ENCODE results near the gene PLSCR1.

PLSCR1 gene

GRCh38 chr3:146469150-146470017 is 75.0 kb downstream of the PLSCR1 start, which contains the start of gene PLSCR2:
Gene PLSCR2, minus strand, starts transcription at chr3:146469561. Its CDS starts 9,657 bp downstream, at chr3:146459904.
- H3K4me3 ChIP-seq (ENCODE audit: low read depth, low read length) = peak within 1 kb of the TSS; percentile 56
- no peak for TF ChIP-seq CTCF (IDR thresholded peaks at IDR 0.05; ENCODE audit: low read depth, low read length)
- no peak for DNase-seq (ENCODE audit: low read depth, low spot score)
- in situ Hi-C loops (cut with HindIII; ENCODE audit: low sequenced_read_pairs) = no loop called here

DNA sequence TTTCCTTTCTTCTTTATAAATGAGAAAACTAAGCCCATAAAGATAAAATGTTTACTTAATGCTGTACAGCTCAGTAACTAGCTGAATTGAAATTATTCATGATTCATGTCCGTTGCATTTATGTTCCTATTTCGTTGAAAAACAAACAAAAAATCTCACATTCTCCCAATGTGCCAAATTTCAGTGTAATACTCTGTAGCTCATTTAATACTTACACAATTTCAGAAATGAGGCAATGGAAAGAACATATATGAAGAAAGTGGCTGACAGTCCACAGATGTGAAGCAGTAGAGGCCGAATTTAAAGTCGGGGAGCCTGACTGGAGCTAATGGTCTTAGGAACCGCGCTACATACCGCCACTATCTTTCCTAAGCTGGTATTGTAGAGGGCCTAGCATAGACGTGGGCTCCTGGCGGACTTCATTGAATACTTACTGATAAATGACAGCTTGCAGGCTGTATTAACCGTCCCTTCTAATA is 75.7 kb downstream of the PLSCR1 start:
- DNase-seq (ENCODE audit: low read depth, low spot score) = no peak
- TF ChIP-seq CTCF (IDR thresholded peaks at IDR 0.05; ENCODE audit: low read depth, low read length) = no peak
- no peak overlapping the region for H3K4me3 ChIP-seq (ENCODE audit: low read depth, low read length)
- in situ Hi-C loops (cut with HindIII; ENCODE audit: low sequenced_read_pairs) = no loop called here

GRCh38 chr3:146468234-146468633 is 76.2 kb downstream of the PLSCR1 start:
- in situ Hi-C loops (cut with HindIII; ENCODE audit: low sequenced_read_pairs) = no loop called here
- TF ChIP-seq CTCF (IDR thresholded peaks at IDR 0.05; ENCODE audit: low read depth, low read length) = no peak
- DNase-seq (ENCODE audit: low read depth, low spot score) = no peak
- H3K4me3 ChIP-seq (ENCODE audit: low read depth, low read length) = no peak overlapping the region

- peak; percentile 38 for DNase-seq (ENCODE audit: low read depth, low spot score)
- in situ Hi-C loops (cut with HindIII; ENCODE audit: low sequenced_read_pairs) = no loop called here
- no peak overlapping the region for H3K4me3 ChIP-seq (ENCODE audit: low read depth, low read length)
- no peak for TF ChIP-seq CTCF (IDR thresholded peaks at IDR 0.05; ENCODE audit: low read depth, low read length)
These were observed 77.8 kb downstream of the PLSCR1 start for GRCh38 chr3:146466604-146467003.

GRCh38 chr3:146465693-146466465 is 78.5 kb downstream of the PLSCR1 start:
- no peak overlapping the region for H3K4me3 ChIP-seq (ENCODE audit: low read depth, low read length)
- no peak for TF ChIP-seq CTCF (IDR thresholded peaks at IDR 0.05; ENCODE audit: low read depth, low read length)
- in situ Hi-C loops (cut with HindIII; ENCODE audit: low sequenced_read_pairs) = no loop called here
- DNase-seq (ENCODE audit: low read depth, low spot score) = no peak
